Neural progenitor cell (in vitro differentiated cells): ENCODE results near the gene BTRC.

ENCODE experiments used
- CTCF ChIP-seq: fragments of 200-600 bp; sonication (generic); IDR thresholded peaks from 2 replicates; pipeline ENCODE4 v1.5.1; 2017; ENCODE audit warnings: antibody characterized with exemption, mild to moderate bottlenecking
- EZH2 ChIP-seq: fragments of 200-600 bp; sonication (generic); IDR thresholded peaks from 2 replicates; pipeline ENCODE4 v1.6.1; 2017; ENCODE audit warnings: antibody characterized with exemption, mild to moderate bottlenecking, moderate library complexity
- EZH2phosphoT487 ChIP-seq: fragments of 200-600 bp; sonication (generic); IDR thresholded peaks from 2 replicates; pipeline ENCODE4 v1.6.1; 2017; ENCODE audit warnings: antibody characterized with exemption

- TF ChIP-seq CTCF = no peak
- TF ChIP-seq EZH2 = no peak
- TF ChIP-seq EZH2phosphoT487 = no peak
Observed at GRCh38 chr10:101573885-101574753, 220.2 kb downstream of the BTRC start.
